Measurements from ENCODE around the gene SPOCK2.

SPOCK2 gene

DNA sequence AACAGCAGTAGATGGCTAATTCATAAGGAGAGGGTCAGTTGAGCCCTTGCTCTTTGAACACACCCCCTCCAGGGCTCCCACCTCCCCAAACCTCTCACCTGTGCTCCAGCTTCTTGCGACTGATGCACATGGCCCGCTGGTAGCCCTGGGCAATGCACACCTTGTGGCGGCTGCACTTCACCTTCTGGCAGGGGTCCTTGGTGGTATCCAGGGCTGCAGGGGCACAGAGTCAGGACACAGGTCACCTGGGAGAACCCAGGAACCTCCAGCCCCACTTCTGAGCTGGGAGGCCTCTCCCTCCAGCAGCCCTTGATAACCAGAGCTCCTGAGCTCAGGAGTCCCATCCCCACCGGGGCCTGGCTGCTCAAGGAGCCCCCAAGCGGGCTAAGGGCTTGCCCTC, 16.3 kb downstream of the SPOCK2 start:
- DNase-seq (ENCODE audit: low spot score), result no peak

DNA sequence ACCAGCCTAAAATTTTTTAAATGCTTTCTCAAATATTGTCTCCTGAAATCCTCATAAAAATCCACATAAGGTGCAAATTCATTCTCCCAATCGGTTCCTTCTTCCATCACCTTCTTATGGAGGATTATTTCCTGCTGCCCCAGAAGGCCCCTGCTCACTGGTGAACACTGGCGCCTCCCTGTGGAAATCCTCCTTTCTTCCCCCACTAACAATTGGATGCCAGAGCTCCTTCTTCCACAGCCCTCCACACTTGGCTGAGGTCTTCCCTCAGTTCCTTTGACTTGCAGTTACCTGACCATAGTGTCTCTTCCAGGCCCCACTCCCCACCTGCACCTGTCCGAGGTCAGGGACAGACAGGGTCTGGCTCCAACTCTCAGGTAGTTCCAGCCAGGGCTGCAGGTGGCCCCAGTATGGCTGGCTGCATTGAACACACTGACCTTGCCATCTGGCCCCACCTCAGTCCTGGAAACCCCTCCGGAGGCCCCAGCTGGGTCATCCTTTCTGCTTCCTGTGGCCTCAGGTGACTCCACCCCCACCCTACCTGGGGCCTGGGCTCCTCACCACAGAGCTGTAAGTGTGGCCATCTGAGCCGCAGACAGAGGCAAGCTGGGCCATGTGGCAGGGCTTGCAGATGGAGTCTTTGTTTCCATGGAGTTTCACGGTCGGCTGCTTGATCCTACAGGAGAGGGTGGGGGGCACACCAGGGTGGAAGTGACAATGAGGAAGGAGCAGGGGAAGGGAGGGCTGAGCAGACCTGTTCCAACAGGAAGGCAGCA, 18.4 kb downstream of the SPOCK2 start:
- DNase-seq (ENCODE audit: low spot score), result no peak

DNA sequence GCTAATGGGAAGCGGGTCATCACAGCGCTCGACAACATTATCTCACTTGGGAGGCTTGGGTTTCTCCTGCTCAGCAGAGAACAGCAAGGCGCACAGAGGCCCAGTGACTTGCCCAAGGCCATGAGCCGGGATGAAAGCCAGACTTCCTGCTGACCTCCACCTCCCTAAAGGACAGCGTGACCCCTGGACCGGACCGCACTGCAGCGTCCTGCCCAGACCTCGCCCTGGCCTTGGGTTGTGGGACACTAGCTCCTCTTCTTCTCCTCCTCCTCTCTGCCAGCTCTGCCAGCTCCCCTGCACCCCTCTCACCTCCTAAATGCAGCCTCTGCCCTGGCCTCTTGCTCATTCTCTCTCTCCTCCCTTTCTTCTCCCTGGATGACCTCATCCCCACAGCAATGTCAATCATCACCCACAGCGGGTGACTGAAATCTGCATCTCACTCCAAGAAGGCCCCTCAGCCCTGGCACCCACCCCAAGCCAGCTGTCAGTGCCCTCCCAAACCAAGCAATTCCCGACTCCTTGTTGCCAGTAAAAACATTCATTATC, 19.4 kb downstream of the SPOCK2 start:
- no peak for DNase-seq (ENCODE audit: low spot score)

DNA sequence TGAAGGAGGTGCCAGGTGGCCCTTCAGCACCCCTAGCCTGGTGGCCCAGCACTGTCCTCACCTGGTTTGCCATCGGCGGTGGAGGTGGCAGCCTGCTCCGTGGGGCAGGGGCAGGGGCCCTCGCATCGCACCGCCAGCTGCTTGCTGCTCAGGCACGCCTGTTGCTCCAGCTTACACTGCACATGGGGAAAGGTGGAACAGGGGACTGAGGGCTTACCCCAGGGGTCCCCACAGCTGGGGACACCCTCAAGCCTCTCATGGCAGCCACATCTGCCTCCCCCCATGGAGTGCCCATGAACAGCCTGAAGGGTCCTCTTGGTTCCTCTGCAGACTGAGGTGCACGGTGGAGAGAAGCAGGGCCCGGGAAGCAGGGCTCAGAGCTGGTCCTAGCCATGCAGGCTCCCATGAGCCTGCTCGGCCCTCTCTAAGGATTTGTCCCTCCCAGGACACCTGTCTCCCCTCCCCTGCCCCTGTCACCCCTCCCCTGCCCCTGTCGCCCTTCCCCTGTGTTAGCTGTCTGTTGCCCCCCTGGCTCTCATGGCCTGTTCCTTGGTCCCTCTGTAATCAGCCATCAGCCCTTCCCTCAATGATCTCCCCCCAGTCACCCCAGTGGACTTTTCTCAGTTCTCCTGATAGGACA, 20.1 kb downstream of the SPOCK2 start:
- DNase-seq (ENCODE audit: low spot score), result no peak

DNA sequence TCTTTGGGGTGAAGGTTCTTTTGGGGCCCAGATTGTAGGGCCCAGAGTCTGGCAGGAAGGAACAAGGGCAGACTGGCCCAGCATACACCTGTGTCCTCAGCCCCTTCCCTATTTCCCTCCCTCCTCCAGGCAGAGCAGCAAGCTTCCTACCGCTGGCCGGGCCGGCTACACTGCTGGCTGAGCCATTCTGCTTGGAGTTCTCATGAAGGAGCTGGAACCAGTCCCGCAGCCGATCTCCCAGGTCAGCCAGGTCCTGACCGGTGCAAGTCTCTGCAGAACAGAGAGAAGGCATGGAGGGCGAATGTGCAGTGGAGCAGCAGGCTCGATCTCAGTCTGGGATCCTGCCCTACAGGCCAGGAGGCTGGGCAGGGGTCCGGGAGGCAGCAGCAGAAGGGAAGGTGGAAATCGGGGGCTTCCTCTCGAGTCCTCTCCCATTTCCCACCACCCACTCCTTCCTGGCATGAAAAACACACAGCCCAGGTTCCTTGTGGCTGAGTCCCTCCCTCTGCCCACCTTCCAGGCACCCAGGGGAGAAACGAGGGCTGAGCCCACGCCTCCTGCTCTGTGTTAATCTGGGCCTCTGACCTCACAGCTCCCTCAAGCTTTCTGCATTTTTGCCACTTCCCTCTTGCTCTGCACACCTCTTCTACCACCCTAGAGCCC, 20.8 kb downstream of the SPOCK2 start:
- no peak for DNase-seq (ENCODE audit: low spot score)

DNA sequence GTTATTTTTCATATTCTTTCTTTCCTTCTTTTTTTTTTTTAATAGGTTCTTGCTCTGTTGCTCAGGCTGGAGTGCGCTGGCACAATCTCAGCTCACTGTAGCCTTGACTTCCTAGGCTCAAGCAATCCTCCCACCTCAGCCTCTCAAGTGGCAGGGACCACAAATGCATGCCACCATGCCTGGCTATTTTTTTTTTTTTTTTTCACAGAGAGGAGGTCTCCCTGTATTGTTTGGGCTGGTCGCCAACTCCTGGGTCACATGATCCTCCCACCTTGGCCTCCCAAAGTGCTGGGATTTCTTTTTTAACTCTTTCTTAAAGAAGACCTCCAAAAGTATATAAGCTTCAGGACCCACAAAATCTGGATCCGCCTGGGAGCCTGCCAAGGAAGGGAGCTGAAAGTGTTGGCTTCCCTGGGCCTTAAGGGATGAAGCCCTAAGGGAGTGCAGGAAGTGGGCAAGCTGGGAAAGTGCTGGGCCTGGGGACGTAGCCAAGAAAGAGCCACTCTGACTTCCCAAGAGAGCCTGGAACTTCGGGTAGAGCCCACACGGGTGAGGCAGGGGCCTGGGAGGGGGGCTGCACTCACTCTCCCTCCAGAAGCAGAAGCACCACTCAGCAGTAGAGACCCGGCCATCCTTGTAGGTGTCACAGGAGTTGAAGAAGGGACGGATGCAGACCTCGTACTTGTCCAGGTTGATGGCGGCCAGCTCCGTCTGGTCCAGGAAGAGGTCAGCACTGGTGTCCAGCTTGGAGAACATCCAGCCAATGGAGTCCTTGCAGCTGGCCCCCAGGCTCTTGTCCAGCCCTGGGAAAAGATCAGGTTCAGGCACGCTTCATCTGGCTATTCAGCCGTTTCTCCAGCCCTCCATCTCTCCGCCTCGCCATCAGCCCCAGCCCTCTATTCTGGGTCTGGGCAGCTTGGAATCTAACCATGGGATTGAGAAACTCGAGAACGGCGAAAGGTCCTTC, 21.8 kb downstream of the SPOCK2 start:
- DNase-seq (ENCODE audit: low spot score), result no peak

DNA sequence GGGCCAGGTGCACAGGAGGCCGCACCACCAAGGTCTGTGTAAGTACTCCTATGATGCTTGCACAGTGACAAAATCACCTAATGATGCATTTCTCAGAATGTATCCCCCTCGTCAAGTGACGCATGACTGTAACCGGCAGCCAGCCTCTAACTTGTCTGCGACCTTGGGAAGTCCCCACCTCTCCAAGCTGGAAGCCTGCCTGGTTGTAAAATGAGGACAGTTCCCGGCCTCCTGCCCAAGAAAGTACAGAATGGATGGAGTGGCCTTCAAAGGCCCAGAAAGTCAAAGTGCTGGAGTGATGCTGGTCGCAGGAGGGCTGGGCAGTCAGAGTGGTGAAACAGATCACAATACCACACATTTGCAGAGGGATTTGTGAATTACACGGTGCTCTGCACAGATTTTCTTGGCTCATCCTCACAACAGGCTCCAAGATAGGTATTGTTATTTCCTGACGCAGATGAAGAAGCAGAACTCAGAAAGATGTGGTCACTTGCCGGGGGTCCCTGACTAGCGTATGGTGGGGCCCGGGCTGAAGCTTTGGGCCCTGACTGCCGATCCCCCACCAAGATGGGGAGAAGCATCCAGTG, 22.8 kb downstream of the SPOCK2 start:
- no peak for DNase-seq (ENCODE audit: low spot score)

DNA sequence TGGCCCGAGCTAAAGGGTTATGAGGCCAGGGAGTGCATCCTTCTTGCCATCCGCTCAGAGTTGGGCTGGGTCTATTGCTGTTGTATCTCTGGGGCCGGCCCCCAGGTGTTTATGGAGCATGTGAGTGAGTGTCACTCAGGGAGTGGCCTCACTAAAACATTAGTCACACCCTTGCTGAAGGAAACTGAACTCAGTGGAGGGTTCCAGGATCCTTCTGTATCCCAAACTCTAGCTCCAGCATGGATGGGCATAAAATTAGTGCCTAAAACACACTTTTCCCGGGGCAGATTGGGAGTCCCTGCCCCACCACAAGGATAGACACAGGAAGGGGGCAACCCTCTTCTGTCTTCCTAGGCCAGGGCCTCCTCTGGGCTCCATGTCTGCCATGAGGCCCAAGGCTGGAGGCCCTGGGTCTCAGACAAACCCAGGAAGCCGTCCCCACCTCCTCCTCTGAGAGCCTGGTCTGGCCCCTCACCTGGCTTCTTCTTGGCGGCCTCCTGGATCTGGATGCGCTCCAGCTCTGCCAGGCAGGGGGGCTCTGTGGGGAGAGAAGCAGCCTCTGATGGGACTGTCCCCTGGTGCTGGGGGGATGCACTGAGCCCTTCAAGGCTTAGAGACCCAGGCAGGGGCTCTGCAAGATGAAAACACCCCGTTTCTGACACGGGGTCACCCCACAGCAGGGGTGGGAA, 24.5 kb downstream of the SPOCK2 start:
- no peak for DNase-seq (ENCODE audit: low spot score)

DNA sequence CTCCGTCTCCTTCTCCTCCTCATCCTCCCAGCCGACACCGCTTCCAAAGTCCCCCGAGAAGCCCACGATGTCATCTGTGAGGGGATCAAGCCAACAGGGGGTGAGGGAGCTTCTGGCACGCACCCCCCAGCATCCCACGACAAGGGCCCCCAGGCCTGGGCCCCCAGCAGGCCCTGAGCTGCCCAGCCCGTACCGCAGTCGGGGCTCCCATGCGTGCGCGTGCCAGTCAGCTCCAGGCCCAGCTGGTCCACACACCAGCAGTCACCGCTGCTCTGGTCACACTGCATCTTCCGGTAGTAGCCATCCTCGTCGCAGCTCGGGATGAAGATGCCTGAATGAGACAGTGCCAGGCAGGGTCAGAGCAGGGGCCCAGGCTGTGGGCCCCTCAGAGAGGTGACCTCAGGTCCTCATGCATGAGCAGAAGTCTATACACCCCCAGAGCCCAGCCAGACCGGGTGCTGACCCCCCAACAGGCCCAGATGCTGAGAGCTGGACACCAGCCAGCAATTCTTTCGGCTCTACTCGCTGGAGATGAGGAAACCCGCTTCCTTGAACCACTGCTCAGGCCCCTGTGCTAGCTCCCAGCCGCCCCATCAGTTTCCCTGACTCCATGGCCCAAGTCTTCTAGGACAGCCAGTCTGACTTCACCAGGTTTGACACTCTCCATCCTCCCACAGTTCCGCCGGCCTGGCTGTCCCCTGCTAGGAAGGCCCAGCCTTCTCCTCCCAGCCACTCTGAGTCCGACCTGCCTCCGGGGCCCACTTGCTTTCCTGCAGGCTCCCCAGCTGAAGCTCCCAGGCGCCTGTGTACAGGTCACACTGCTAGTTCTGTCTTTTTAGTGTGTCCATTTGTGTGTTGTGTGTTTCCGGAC, 25.3 kb downstream of the SPOCK2 start:
- DNase-seq (ENCODE audit: low spot score), result no peak

DNA sequence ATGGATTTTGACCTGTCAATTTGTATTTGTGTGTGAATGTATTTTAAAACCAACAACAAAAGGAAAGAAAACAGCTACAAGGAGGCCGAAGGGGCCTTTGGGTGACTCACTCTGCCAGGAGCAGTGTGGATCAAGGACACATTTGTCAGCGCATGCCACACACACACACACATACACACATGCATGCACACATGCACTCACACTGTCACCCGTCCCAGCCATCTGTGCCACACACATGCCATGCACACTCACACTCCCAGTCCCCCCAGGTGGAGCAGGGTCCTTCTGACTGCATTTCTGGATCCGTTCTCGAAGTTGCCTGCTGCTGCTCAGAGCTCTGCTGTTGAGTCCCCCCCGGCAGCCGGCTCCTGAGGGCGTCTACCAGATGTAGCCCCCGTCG, 26.0 kb downstream of the SPOCK2 start:
- no peak for DNase-seq (ENCODE audit: low spot score)

DNA sequence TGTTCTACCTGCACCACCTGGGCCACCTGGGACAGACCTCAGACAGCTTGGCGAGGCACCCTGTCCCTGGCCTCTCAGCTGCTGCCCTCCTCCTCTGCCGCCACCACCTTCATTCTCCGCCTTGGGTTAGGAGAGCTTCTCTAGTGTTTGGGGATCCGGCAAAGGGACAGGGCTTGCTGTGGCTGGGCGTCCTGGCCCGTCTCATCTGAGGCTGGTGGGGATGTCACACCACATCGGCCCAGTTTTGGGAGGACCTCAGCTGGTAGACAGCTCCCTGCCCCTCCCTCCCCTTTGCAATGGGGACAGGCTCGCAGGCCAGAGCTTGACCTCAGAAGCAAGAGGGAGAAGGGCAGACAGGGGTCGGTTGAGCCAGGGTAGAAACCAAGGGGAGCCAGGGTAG, 26.4 kb downstream of the SPOCK2 start:
- DNase-seq (ENCODE audit: low spot score), result no peak

DNA sequence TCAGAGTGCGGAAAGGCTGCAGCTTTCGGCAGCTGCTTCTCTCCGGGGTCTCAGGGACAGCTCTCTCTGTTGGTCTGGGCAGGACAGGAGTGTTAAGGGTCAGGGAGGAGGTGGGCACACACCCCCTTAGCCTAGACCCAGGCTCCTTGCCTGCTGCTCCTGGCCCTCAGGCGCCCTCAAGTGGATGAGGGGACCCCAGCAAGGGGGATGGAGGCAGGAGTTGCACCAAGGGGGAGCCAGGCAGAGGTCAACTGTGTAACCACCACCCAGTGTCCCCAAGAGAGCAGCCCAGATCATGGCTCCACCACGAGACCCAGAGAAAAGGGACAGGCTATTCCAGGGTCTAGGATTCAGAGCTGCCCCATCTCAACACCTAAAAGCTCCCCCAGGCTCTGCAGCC, 26.9 kb downstream of the SPOCK2 start:
- no peak for DNase-seq (ENCODE audit: low spot score)

DNA sequence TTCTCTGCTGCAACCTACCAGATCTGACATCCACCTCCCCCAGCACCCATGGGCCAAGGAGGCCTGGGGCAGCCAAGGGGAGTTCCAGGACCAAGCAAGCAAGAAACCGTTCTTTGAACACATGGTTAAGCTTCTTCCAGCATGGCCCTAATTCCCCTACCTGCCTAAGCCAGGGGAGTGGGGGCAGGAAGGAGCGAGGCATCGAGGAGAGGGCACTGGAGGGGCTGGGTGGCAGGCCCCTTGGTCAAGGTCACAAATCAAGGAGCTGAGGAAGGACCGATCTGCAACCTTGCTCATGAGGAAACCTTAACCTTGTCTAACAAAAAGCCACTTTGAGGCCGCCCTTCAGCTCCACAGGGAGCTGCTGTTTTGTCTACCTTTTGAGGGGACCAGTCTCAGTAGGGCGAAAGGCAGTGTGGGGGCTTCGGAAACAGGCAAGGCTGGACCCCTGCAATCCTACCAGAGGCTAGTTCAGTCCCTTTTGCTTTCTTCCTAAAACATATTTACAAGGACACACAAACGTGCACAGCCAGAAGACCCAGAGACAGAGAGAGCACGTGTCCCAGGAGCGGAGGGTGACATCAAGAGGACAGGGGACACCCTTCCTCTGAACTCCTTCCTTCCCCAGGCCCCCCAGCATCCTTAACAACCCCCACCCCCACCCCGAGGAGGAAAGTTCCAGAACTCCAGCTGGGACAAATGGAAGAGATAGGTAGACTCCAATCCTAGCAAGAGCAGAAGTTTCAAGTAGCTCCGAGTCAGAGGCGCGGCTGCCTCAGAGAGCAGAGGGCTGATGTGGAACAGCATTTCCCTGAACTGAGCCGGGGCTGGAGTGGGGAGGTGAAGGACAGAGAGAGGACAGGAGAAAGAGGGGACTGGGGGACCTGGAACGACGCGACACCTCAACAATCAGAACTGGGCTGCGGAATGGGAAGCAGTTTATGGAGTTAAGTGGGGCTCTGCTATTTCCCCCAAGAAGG, 28.2 kb downstream of the SPOCK2 start:
- no peak for DNase-seq (ENCODE audit: low spot score)

DNA sequence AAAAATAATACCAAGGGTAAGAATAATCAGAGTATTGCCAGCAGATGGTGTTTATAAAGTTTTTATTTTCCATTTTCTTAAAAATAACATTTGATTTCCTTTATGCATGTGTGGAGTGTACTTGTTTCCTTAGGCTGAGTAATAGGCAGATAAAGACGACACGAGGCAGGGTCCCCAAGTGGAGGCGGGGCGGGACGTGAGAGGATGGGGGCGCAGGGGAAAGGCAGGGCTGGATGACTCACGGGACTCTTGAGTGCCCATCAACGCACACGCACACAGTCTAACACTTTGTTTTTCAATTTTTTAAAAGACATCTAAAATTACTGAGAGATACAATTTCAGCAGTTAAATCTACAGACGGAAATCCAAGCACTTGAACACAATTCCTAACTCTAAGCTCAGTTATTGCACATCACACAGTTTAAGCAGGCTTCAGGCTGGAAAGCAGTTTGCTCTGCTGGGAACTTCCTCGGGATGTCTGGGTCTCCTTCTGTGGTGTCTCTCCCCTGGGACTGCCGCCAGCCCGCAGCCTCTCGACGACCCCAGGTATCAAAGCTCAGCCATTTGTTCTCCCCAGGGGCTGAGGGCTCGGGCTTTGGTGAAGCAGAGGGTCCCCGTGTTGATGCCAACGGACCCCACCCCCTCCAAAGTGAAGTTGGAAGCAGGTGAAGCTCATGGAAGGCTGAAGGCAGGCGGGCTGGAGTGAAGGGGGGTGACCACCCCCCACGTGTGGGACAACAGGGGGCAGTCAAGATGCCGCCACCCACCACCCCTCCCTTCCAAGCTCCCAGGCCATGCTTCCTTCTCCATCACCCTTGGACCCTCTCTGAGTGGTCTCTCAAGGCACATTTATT, 29.1 kb downstream of the SPOCK2 start:
- DNase-seq (ENCODE audit: low spot score), result no peak

DNA sequence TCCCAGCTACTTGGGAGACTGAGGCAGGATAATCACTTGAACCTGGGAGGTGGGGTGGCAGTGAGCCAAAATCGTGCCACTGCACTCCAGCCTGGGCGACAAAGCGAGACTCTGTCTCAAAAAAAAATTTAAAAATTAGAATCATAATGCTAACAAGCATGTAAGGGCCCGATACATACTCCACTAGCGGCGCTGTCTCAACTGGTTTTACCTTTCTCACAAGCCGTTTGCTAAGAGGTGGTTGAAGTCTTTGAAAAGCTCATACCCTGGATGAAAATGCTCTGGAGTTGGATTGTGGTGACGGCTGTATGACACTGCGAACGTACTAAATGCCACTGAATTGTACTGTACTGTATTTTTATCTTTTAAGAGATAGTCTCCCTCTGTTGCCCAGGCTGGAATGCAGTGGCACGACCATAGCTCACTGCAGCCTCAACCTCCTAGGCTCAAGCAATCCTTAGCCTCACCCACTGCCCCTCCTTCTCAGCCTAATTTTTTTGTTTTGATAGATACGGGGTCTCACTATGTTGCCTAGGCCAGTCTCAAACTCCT, 29.9 kb downstream of the SPOCK2 start:
- no peak for DNase-seq (ENCODE audit: low spot score)

DNA sequence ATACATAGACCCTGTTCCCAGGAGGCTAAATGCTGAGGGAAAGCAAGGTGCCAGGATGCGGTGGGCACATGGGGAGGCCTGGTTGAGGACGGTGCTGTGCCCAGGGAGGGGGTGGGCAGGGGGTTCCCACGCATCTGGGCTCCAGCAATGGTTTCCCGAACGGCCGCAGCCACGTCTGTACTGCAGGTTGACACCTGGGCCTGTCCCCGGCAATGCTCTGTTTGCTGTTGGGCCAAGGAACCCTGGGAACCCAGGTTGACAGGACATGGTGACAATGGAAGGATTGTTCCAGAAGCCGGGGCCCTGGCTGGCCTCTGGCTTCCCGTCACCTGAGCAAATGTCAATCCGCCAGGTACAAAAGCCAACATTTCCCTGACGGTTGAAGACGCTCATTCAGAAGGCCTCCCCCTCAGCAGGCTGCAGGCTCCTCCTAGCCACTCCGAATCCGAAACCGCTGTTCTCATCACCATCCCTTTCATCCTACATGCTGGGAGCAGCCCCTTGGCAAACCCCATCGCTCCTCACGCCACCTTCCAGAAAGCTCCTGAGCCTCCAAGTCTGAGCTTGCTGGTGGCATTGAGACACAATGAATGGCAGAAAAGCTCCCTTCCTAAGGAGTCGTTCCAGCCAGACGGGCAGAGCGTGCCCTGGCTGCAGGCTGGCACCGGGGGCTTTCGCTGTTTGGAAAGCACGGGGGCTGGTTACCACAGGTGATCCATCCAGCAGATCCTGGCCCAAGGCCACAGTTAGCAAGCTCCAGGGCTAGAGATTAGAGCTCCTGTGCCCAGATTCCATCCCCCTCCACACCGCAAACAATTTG, 31.2 kb downstream of the SPOCK2 start:
- no peak for DNase-seq (ENCODE audit: low spot score)

DNA sequence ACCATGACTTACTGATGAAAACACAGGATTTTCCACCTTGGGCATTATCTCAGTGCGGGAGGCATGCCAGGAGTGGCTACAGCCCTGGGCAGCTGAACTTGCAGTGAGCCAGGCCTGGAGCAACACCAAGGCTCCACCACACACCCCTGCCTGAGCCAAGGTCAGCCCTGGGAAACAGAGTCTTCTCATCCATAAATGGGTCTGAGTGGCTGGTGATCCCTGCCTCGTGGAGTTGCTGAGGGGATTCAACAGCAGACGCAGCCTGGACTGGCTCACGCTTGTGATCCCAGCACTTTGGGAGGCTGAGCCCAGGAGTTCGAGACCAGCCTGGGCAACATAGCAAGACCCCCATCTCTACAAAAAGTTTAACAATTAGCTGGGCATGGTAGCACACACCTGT, 32.2 kb downstream of the SPOCK2 start:
- DNase-seq (ENCODE audit: low spot score), result no peak

Measured in ecto neural progenitor cell (in vitro differentiated cells).